BJ (cell line): ENCODE results near the gene EPAS1. TPM values are rescaled to one million over a fixed set of nuclear protein-coding genes. Genes with fewer than 3 reads are reported as not detected.

Source experiments
- CTCF ChIA-PET: fragments of 350-600 bp; formaldehyde crosslinking; extraction: SDS; loops from one replicate; lab custom pipeline; 2021; ENCODE audit warnings: antibody characterized with exemption, inconsistent platforms; lab: Yijun Ruan, JAX
- POLR2A ChIA-PET: fragments of 300-600 bp; sonication (Branson Sonifier 250); formaldehyde crosslinking; extraction: SDS; loops from one replicate; lab custom pipeline; 2021; ENCODE audit warnings: antibody characterized with exemption; lab: Charles Lee
- DNase-seq: peaks from one replicate; pipeline ENCODE4 v3.0.0-alpha.2; 2011; ENCODE audit warnings: low read depth
- H3K27me3 ChIP-seq: 2 replicates; pipeline ENCODE4 v1.6.0; 2011; ENCODE audit warnings: low read length; ENCODE audit not compliant: control insufficient read depth, insufficient read depth
- H3K36me3 ChIP-seq: 2 replicates; pipeline ENCODE4 v1.5.1; 2011; ENCODE audit warnings: low read length; ENCODE audit not compliant: control insufficient read depth, insufficient read depth
- H3K4me3 ChIP-seq: 2 replicates; pipeline ENCODE4 v1.5.1; 2011; ENCODE audit warnings: low read depth, mild to moderate bottlenecking, control low read depth, low read length
- CTCF ChIP-seq: IDR thresholded peaks from 2 replicates; pipeline ENCODE4 v1.5.1; 2011; ENCODE audit warnings: low read depth, mild to moderate bottlenecking, control low read depth, inconsistent platforms, low read length, moderate library complexity; ENCODE audit not compliant: insufficient read depth
- polyA plus RNA-seq: library from polyadenylated mRNA; depleted of rRNA; stranded (reverse); fragments of >200 nt; gene quantifications from 2 replicates; pipeline ENCODE4 v1.2.3, GENCODE V29; 2011; rRNA removed
- small RNA-seq: library from RNA; depleted of rRNA; stranded (forward); fragments of <200 nt; gene quantifications from one replicate; pipeline ENCODE3, GENCODE V24; 2012; ENCODE audit warnings: low replicate concordance, low read depth; ENCODE audit not compliant: insufficient read length

Gene EPAS1
- polyA plus RNA-seq, 1 experiment = 531 TPM

- H3K4me3 ChIP-seq = no peak overlapping the region
- no peak for DNase-seq
- H3K27me3 ChIP-seq = no peaks in the 10 kb centered on the region
- no peak for TF ChIP-seq CTCF
- POLR2A ChIA-PET = no interaction called here
- no peaks in the 10 kb centered on the region for H3K36me3 ChIP-seq
- CTCF ChIA-PET = no interaction called here
Observed at GRCh38 chr2:46431481-46432235, 134.5 kb downstream of the EPAS1 start.

GRCh38 chr2:46434851-46435273, 137.7 kb downstream of the EPAS1 start:
- CTCF ChIA-PET = interaction anchor here (0.6 to 1.7 kb wide), 2 partner anchors 25 to 441 kb away, joined by 3 read pairs; no protein-coding TSS in a partner anchor
- H3K4me3 ChIP-seq = no peak overlapping the region
- no peaks in the 10 kb centered on the region for H3K36me3 ChIP-seq
- DNase-seq = peak; percentile 88
- POLR2A ChIA-PET = no interaction called here
- H3K27me3 ChIP-seq = no peaks in the 10 kb centered on the region
- TF ChIP-seq CTCF = no peak

GRCh38 chr2:46435353-46435752, 138.1 kb downstream of the EPAS1 start:
- H3K4me3 ChIP-seq = no peak overlapping the region

GRCh38 chr2:46435796-46436360, 138.7 kb downstream of the EPAS1 start:
- CTCF ChIA-PET = interaction anchor here (1.7 kb wide), 1 partner anchor 442 kb away, joined by 3 read pairs; no protein-coding TSS in a partner anchor
- DNase-seq = no peak
- no peak for TF ChIP-seq CTCF
- H3K4me3 ChIP-seq = no peak overlapping the region
- no peaks in the 10 kb centered on the region for H3K36me3 ChIP-seq
- POLR2A ChIA-PET = no interaction called here
- no peaks in the 10 kb centered on the region; the same call in 1 of the 2 replicates for H3K27me3 ChIP-seq

More at GRCh38 chr2:46435353-46435752, 138.1 kb downstream of the EPAS1 start:
- DNase-seq = no peak
- CTCF ChIA-PET = interaction anchor here (1.7 kb wide), 1 partner anchor 442 kb away, joined by 3 read pairs; no protein-coding TSS in a partner anchor
- Histone ChIP-seq H3K27me3 (no peaks in the 10 kb centered on the region; the same call in 1 of the 2 replicates), H3K36me3 (no peaks in the 10 kb centered on the region)
- TF ChIP-seq CTCF = no peak
- POLR2A ChIA-PET = no interaction called here

Small RNAs within 50 kb of the gene (small RNA-seq; reads per million reads assigned to genes)
- not detected for gene RF00017

Other genes with a start within 250 kb of the EPAS1 start
- not detected in 2 replicates for gene TMEM247, start 182.2 kb downstream of the EPAS1 start, polyA plus RNA-seq
- 43.5 and 71.4 TPM in 2 replicates for gene RHOQ, start 245.1 kb downstream of the EPAS1 start, polyA plus RNA-seq
- gene ATP6V1E2, start 245.2 kb downstream of the EPAS1 start, polyA plus RNA-seq = 5.1 and 6.4 TPM in 2 replicates